ENCODE measurements around the gene SURF1. TPM values are rescaled to one million over a fixed set of nuclear protein-coding genes. Genes with fewer than 3 reads are reported as not detected.

SURF1 gene
- total and polyA plus RNA-seq, 5 donors, result 34.0 to 98.8 (median 45.5) TPM

DNA sequence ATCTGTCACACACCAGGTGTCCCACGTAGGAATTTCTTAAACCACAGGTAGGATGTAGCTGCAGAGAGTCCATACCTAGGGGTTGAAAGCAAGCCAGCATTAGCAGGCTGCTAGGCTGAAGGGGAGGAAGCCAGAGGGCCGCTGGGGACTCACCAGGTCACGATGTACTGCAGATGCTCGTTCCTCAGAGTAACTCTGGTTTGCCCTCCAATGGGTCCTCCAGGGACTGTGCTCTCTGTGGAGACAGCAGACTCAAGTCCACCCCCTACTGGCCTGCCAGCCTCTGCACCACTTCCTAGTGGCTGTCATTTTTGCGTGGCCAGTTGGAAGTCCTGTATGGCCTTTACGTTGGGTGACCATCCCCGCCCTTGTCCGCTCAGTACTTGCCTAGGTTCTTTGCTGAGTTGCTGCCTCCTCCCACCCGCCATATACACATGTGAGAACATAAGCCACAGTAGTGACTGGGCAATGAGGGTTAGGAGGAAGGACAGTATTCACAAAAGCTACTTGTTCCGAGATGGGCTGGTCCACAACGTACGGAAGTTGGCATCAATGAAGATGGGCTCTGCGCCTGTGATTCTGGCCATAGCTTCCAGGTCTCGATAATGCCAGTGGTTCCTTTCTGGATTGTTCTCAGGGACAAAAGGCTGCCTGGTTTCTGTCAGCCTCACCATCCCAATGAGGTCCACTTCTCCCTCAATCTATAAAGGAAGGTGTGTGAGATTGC lies 4.2 kb downstream of the SURF1 start:
- ATAC-seq, result no peak
- no peaks in the 10 kb centered on the region for H3K9me3 ChIP-seq (ENCODE audit: control insufficient read depth, low read length)
- H3K4me3 ChIP-seq (ENCODE audit: low read length), result no peak overlapping the region
- peak in 2 of 3 donors; percentile 49 to 66 for DNase-seq
- H3K27me3 ChIP-seq (ENCODE audit: control insufficient read depth, insufficient read depth), result no peaks in the 10 kb centered on the region
- H3K4me1 ChIP-seq (ENCODE audit: control insufficient read depth, insufficient read depth, low read length), result peaks cover 10% of the 10 kb centered on the region
- 76% methylated on average over 14 of the region's 14 CpGs for WGBS
- intact Hi-C loops (cut with DNase I), result no loop called here
- no peak overlapping the region for H3K27ac ChIP-seq (ENCODE audit: low read length)

- WGBS, result 88% methylated on average over 3 of the region's 3 CpGs
- H3K27ac ChIP-seq (ENCODE audit: low read length), result no peak overlapping the region
- intact Hi-C loops (cut with DNase I), result no loop called here
- no peaks in the 10 kb centered on the region for H3K9me3 ChIP-seq (ENCODE audit: control insufficient read depth, low read length)
- ATAC-seq (no peak), DNase-seq (peak in 1 of 3 donors; percentile 2)
- peaks cover 10% of the 10 kb centered on the region for H3K4me1 ChIP-seq (ENCODE audit: control insufficient read depth, insufficient read depth, low read length)
- no peak overlapping the region for H3K4me3 ChIP-seq (ENCODE audit: low read length)
- no peaks in the 10 kb centered on the region for H3K27me3 ChIP-seq (ENCODE audit: control insufficient read depth, insufficient read depth)
Measured at GRCh38 chr9:133351526-133351907, 4.8 kb downstream of the SURF1 start.

DNA sequence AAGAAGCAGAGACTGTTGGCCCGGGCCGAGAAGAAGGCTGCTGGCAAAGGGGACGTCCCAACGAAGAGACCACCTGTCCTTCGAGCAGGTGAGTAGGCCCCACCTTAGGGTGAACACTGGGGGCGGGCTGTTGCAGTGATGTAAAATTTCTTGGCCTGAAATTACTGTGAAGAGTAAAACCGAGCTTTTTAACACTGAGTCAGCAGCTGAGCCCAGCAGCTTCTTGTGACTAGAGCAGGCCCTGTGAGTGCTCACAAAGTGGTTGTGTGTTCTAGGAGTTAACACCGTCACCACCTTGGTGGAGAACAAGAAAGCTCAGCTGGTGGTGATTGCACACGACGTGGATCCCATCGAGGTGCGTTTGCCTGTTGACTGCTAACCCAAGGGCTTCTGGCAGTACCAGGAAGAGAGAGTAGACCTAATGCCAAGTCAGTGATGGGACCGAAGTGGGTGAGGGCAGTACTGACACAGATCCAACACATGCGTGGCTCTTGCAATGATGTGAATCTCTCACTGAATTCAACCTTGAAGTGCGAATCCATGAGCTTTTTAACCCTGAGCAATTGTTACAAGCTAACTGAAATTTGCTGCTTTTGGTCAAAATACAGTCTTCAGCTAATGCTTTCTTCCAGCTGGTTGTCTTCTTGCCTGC lies 6.2 kb downstream of the SURF1 start:
- H3K27ac ChIP-seq (ENCODE audit: low read length), result no peak overlapping the region
- peak in 1 of 3 donors; percentile 45 for DNase-seq
- no peak for ATAC-seq
- intact Hi-C loops (cut with DNase I), result no loop called here
- H3K27me3 ChIP-seq (ENCODE audit: control insufficient read depth, insufficient read depth), result no peaks in the 10 kb centered on the region
- WGBS, result 81% methylated on average over 15 of the region's 15 CpGs
- H3K4me1 ChIP-seq (ENCODE audit: control insufficient read depth, insufficient read depth, low read length), result peaks cover 12% of the 10 kb centered on the region
- no peaks in the 10 kb centered on the region for H3K9me3 ChIP-seq (ENCODE audit: control insufficient read depth, low read length)
- no peak overlapping the region for H3K4me3 ChIP-seq (ENCODE audit: low read length)

GRCh38 chr9:133348718-133349573 lies 7.3 kb downstream of the SURF1 start:
- no peak for ATAC-seq
- intact Hi-C loops (cut with DNase I), result no loop called here
- Histone ChIP-seq H3K4me3 (ENCODE audit: low read length) (peak overlapping the region; percentile 77), H3K4me1 (ENCODE audit: control insufficient read depth, insufficient read depth, low read length) (peaks cover 11% of the 10 kb centered on the region), H3K9me3 (ENCODE audit: control insufficient read depth, low read length) (no peaks in the 10 kb centered on the region), H3K27me3 (ENCODE audit: control insufficient read depth, insufficient read depth) (no peaks in the 10 kb centered on the region), H3K27ac (ENCODE audit: low read length) (peak overlapping the region; percentile 67)
- 16% methylated on average over 25 of the region's 25 CpGs for WGBS
- peak in 1 of 3 donors; percentile 8 for DNase-seq

- no peaks in the 10 kb centered on the region for H3K9me3 ChIP-seq (ENCODE audit: control insufficient read depth, low read length)
- no peaks in the 10 kb centered on the region for H3K27me3 ChIP-seq (ENCODE audit: control insufficient read depth, insufficient read depth)
- H3K4me1 ChIP-seq (ENCODE audit: control insufficient read depth, insufficient read depth, low read length), result peaks cover 11% of the 10 kb centered on the region
- ATAC-seq, result peak; percentile 91 to 92
- DNase-seq, result peak; percentile 94 to 98 (median 95)
- H3K27ac ChIP-seq (ENCODE audit: low read length), result peak within 1 kb of the TSS; percentile 76
- intact Hi-C loops (cut with DNase I), result no loop called here
- peak within 1 kb of the TSS; percentile 77 for H3K4me3 ChIP-seq (ENCODE audit: low read length)
- WGBS, result under 1% methylated on average over 64 of the region's 64 CpGs
Measured at GRCh38 chr9:133347985-133348717, 8.1 kb downstream of the SURF1 start, which contains the start of the genes MED22 and RPL7A. Gene MED22 (minus strand): TSS chr9:133348131. CDS start chr9:133346662, 1,469 bp downstream. Gene RPL7A (plus strand): TSS chr9:133348218. CDS start chr9:133348244, 26 bp downstream.

DNA sequence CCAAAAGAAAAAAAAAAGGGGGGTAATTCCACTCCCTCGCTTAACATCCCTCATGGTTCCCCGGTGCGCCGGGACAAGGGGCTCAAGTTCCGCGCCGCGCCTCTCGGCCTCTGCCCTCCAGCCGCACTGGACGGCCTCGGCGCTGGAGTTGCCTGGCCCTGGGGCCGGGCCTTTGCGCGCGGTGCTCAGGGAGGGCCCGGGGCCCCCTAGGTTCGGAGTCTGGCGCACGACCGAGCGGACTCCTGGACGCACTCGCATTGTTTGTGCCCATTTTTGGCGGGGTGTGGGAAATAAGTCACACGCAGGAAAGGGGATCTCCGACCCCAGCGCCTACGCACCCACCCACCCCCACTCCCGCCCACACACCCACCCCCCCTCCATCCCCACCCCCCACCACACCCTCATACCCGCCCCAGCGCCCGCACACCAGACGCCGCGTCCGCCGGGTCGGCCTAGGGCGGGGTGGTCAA lies 8.7 kb downstream of the SURF1 start:
- under 1% methylated on average over 41 of the region's 41 CpGs for WGBS
- H3K9me3 ChIP-seq (ENCODE audit: control insufficient read depth, low read length), result no peaks in the 10 kb centered on the region
- ATAC-seq (peak; percentile 64 to 74), DNase-seq (peak; percentile 44 to 80 (median 79))
- intact Hi-C loops (cut with DNase I), result no loop called here
- H3K27me3 ChIP-seq (ENCODE audit: control insufficient read depth, insufficient read depth), result no peaks in the 10 kb centered on the region
- H3K4me3 ChIP-seq (ENCODE audit: low read length), result peak overlapping the region; percentile 77
- peaks cover 11% of the 10 kb centered on the region for H3K4me1 ChIP-seq (ENCODE audit: control insufficient read depth, insufficient read depth, low read length)
- H3K27ac ChIP-seq (ENCODE audit: low read length), result peak overlapping the region; percentile 76

- intact Hi-C loops (cut with DNase I), result no loop called here
- ATAC-seq, result no peak
- H3K27me3 ChIP-seq (ENCODE audit: control insufficient read depth, insufficient read depth), result no peaks in the 10 kb centered on the region
Measured at GRCh38 chr9:133346021-133346785, 10.1 kb downstream of the SURF1 start.

GRCh38 chr9:133345596-133345995 lies 10.7 kb downstream of the SURF1 start:
- ATAC-seq, result no peak
- 94% methylated on average over 6 of the region's 6 CpGs for WGBS
- H3K9me3 ChIP-seq (ENCODE audit: control insufficient read depth, low read length), result no peaks in the 10 kb centered on the region
- peak in 1 of 3 donors; percentile 56 for DNase-seq
- no peak overlapping the region for H3K27ac ChIP-seq (ENCODE audit: low read length)
- peaks cover 11% of the 10 kb centered on the region for H3K4me1 ChIP-seq (ENCODE audit: control insufficient read depth, insufficient read depth, low read length)
- H3K4me3 ChIP-seq (ENCODE audit: low read length), result no peak overlapping the region
- no peaks in the 10 kb centered on the region for H3K27me3 ChIP-seq (ENCODE audit: control insufficient read depth, insufficient read depth)
- intact Hi-C loops (cut with DNase I), result no loop called here

More at GRCh38 chr9:133346021-133346785, 10.1 kb downstream of the SURF1 start:
- H3K4me3 ChIP-seq (ENCODE audit: low read length), result no peak overlapping the region
- H3K4me1 ChIP-seq (ENCODE audit: control insufficient read depth, insufficient read depth, low read length), result peaks cover 11% of the 10 kb centered on the region
- H3K9me3 ChIP-seq (ENCODE audit: control insufficient read depth, low read length), result no peaks in the 10 kb centered on the region
- 62% methylated on average over 15 of the region's 15 CpGs for WGBS
- peak in 2 of 3 donors; percentile 52 to 76 for DNase-seq
- H3K27ac ChIP-seq (ENCODE audit: low read length), result peak overlapping the region; percentile 15

GRCh38 chr9:133344979-133345378 lies 11.3 kb downstream of the SURF1 start:
- Histone ChIP-seq H3K27ac (ENCODE audit: low read length) (no peak overlapping the region), H3K4me1 (ENCODE audit: control insufficient read depth, insufficient read depth, low read length) (peaks cover 11% of the 10 kb centered on the region), H3K9me3 (ENCODE audit: control insufficient read depth, low read length) (no peaks in the 10 kb centered on the region), H3K27me3 (ENCODE audit: control insufficient read depth, insufficient read depth) (no peaks in the 10 kb centered on the region), H3K4me3 (ENCODE audit: low read length) (no peak overlapping the region)
- ATAC-seq (no peak), DNase-seq (peak in 1 of 3 donors; percentile 54)
- intact Hi-C loops (cut with DNase I), result no loop called here
- WGBS, result 94% methylated on average over 12 of the region's 12 CpGs
